SU-DHL-6 (cell line): ENCODE measurements around the gene MOV10L1.

ENCODE experiments used
- CTCF ChIP-seq: fragments of 200-600 bp; sonication (generic); IDR thresholded peaks from one replicate; pipeline ENCODE4 v1.5.1; 2017; ENCODE audit warnings: antibody characterized with exemption, mild to moderate bottlenecking, low read length, moderate library complexity; ENCODE audit not compliant: insufficient read depth, poor library complexity, severe bottlenecking
- EZH2phosphoT487 ChIP-seq: fragments of 200-600 bp; sonication (generic), shearing (Covaris generic); conservative IDR thresholded peaks from 2 replicates; pipeline ENCODE4 v1.6.1; 2018; ENCODE audit warnings: mild to moderate bottlenecking, antibody characterized with exemption, low read length, moderate library complexity, mixed read lengths

DNA sequence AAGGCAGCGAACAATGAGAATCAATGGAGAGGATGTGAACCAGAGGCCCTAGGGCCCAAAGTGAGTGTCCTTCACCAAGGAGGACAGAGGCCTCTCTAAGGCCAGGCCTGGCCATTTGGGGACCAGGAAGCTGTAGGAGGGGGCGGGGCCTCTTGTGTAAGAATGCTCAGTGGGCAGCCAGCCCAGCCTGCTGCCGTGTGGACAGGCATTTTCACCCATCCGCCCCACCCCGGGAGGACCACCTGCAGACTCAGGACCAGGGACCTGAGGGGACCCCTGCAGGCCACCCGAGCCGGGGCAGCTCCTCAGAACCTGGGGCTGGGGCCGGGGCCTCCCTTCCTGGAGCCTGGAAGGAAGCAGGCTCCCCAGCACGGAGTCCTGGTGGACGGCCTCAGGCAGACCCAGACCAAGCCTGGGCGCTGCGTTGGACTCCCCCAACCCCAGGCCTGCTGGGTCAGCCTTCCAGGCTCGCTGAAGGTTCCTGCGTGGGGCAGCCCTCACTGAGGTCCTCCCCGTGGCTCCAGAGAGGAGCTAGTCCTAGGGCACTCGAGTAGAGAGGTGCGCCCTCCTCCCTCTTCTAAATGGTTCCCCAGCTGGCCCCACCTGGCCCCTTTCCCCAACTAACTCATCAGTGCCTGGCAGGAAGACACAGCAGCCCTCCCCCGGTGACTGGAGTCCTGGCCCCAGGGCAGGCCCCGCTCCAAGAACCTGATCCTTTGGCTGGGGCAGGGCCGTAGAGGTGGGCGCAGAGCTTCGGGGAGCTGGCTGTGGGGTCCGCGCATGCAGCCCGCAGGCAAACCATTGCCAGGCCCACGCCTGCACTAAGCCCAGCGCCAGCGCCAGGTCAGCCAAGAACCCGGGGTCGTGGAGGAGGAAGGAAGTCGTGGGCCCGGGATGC, 94.4 kb downstream of the MOV10L1 start:
- TF ChIP-seq CTCF (no peak), EZH2phosphoT487 (no peak)
